ENCODE measurements around the gene TWNK.
A peak's percentile ranks its signal among the peaks of the same experiment; 100 is the strongest.

The TWNK gene

GRCh38 chr10:100970076-100970913 lies 17.0 kb upstream of the TWNK start:
- TF ChIP-seq CTCF (IDR thresholded peaks at IDR 0.05; ENCODE audit: low read length) (no peak), EZH2phosphoT487 (IDR thresholded peaks at IDR 0.05; ENCODE audit: low read length) (no peak), EZH2 (optimal IDR thresholded peaks at IDR 0.05; ENCODE audit: low read depth, low read length) (no peak)
- H3K4me3 ChIP-seq (ENCODE audit: low read length) = no peak overlapping the region
- H3K79me2 ChIP-seq (ENCODE audit: low read length) = no peaks in the 10 kb centered on the region
- no peak overlapping the region for H3K9ac ChIP-seq (ENCODE audit: low read length)
- H3K4me1 ChIP-seq (ENCODE audit: low read length) = no peaks in the 10 kb centered on the region
- H3K27me3 ChIP-seq (replicated peaks; ENCODE audit: insufficient read depth, low read length) = 0 out of 2 replicates have a peak, but pooled peaks cover 3% of the 10 kb centered on the region
- H3K4me2 ChIP-seq (ENCODE audit: low read depth, low read length) = no peak overlapping the region
- DNase-seq = no peak
- H3K9me3 ChIP-seq (replicated peaks; ENCODE audit: insufficient read depth, low read length) = no peaks in the 10 kb centered on the region
- H3K36me3 ChIP-seq (replicated peaks; ENCODE audit: insufficient read depth, low read length) = no peaks in the 10 kb centered on the region
- H2AFZ ChIP-seq (ENCODE audit: low read length) = 0 out of 2 replicates have a peak overlapping the region, but pooled peaks have one; percentile 61
- no peaks in the 10 kb centered on the region for H4K20me1 ChIP-seq (ENCODE audit: insufficient read depth, low read length)
- no peak overlapping the region for H3K27ac ChIP-seq (ENCODE audit: low read length)
- H3K9me2 ChIP-seq (replicated peaks; ENCODE audit: insufficient read depth, low read length) = no peaks in the 10 kb centered on the region
- no peaks in the 10 kb centered on the region; the same call in 1 of the 2 replicates for H3F3A ChIP-seq (ENCODE audit: insufficient read depth, low read length)

DNA sequence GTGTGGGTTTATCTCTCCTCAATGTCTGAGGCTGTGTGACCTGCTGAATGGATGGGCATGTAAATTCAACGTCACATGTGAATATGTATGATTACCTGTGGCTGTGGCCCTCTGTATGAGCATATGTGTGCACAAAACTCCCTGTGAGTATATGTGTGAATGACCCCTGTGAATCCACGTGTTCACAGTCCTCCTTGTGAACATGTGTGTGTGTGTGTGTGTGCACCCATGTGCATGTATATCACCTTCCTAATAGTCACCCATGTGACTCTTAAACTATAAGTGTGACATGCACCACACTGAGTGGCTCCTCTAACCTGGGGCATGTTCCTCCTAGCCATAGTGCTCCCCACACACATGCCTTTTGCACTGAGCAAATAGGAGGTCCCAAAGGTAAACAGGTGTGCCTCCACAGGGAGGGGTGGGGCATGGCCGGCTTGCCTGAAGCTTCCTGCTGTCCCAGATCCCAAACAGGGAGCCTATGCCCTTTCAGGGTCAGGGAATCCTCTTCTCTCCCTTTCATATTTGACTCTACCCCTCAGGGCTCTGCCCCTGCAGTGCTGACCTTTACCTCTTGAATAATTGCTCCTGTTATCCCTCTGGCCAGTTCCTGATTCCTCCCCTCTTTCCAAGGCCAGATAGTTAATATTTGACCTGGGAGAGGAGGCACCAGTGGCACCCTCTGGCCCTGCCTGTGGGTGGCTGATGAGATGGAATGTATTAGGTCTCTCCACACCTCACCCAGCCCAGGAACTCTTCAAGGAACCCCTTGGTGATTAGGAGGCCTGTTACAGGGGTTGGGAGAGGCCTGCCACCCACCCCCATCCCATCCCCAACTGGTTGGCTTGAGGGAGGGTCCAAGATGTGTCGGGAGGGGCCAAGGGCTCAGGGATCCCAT lies 16.2 kb upstream of the TWNK start:
- H3K4me3 ChIP-seq (ENCODE audit: low read length) = no peak overlapping the region
- no peak overlapping the region for H3K9ac ChIP-seq (ENCODE audit: low read length)
- no peak overlapping the region for H3K27ac ChIP-seq (ENCODE audit: low read length)
- no peak for DNase-seq
- H3K79me2 ChIP-seq (ENCODE audit: low read length) = no peaks in the 10 kb centered on the region
- H3F3A ChIP-seq (ENCODE audit: insufficient read depth, low read length) = no peaks in the 10 kb centered on the region; the same call in 1 of the 2 replicates
- no peak overlapping the region for H3K4me2 ChIP-seq (ENCODE audit: low read depth, low read length)
- H4K20me1 ChIP-seq (ENCODE audit: insufficient read depth, low read length) = no peaks in the 10 kb centered on the region
- H2AFZ ChIP-seq (ENCODE audit: low read length) = no peak overlapping the region
- H3K9me3 ChIP-seq (replicated peaks; ENCODE audit: insufficient read depth, low read length) = no peaks in the 10 kb centered on the region
- no peak for TF ChIP-seq CTCF (IDR thresholded peaks at IDR 0.05; ENCODE audit: low read length)
- TF ChIP-seq EZH2phosphoT487 (IDR thresholded peaks at IDR 0.05; ENCODE audit: low read length) = no peak
- TF ChIP-seq EZH2 (optimal IDR thresholded peaks at IDR 0.05; ENCODE audit: low read depth, low read length) = no peak
- H3K27me3 ChIP-seq (replicated peaks; ENCODE audit: insufficient read depth, low read length) = 0 out of 2 replicates have a peak, but pooled peaks cover 3% of the 10 kb centered on the region
- no peaks in the 10 kb centered on the region for H3K9me2 ChIP-seq (replicated peaks; ENCODE audit: insufficient read depth, low read length)
- H3K36me3 ChIP-seq (replicated peaks; ENCODE audit: insufficient read depth, low read length) = no peaks in the 10 kb centered on the region
- no peaks in the 10 kb centered on the region for H3K4me1 ChIP-seq (ENCODE audit: low read length)

- Histone ChIP-seq H3K4me3 (ENCODE audit: low read length) (no peak overlapping the region), H3K9ac (ENCODE audit: low read length) (no peak overlapping the region), H3K4me1 (ENCODE audit: low read length) (no peaks in the 10 kb centered on the region), H3K27me3 (replicated peaks; ENCODE audit: insufficient read depth, low read length) (0 out of 2 replicates have a peak, but pooled peaks cover 3% of the 10 kb centered on the region), H3K79me2 (ENCODE audit: low read length) (no peaks in the 10 kb centered on the region), H2AFZ (ENCODE audit: low read length) (no peak overlapping the region), H3K9me2 (replicated peaks; ENCODE audit: insufficient read depth, low read length) (no peaks in the 10 kb centered on the region), H3F3A (ENCODE audit: insufficient read depth, low read length) (no peaks in the 10 kb centered on the region; the same call in 1 of the 2 replicates), H3K27ac (ENCODE audit: low read length) (no peak overlapping the region), H3K9me3 (replicated peaks; ENCODE audit: insufficient read depth, low read length) (no peaks in the 10 kb centered on the region), H4K20me1 (ENCODE audit: insufficient read depth, low read length) (no peaks in the 10 kb centered on the region), H3K36me3 (replicated peaks; ENCODE audit: insufficient read depth, low read length) (no peaks in the 10 kb centered on the region), H3K4me2 (ENCODE audit: low read depth, low read length) (no peak overlapping the region)
- DNase-seq = no peak
- no peak for TF ChIP-seq EZH2 (optimal IDR thresholded peaks at IDR 0.05; ENCODE audit: low read depth, low read length)
- no peak for TF ChIP-seq CTCF (IDR thresholded peaks at IDR 0.05; ENCODE audit: low read length)
- TF ChIP-seq EZH2phosphoT487 (IDR thresholded peaks at IDR 0.05; ENCODE audit: low read length) = no peak
Observed at GRCh38 chr10:100972115-100972903, 15.0 kb upstream of the TWNK start.

Data from MM.1S (cell line).